Measurements from ENCODE around the gene TRPV5. TPM values are rescaled to one million over a fixed set of nuclear protein-coding genes. Genes with fewer than 3 reads are reported as not detected.
A peak's percentile ranks its signal among the peaks of the same experiment; 100 is the strongest.

TRPV5 gene
- total RNA-seq, 3 donors from 2014 or later = not detected

GRCh38 chr7:142890874-142891485, 42.6 kb downstream of the TRPV5 start:
- ATAC-seq (no peak), DNase-seq (no peak)
- no peaks in the 10 kb centered on the region for H3K4me1 ChIP-seq (ENCODE audit: low read depth)
- no peaks in the 10 kb centered on the region for H3K36me3 ChIP-seq (ENCODE audit: low read depth)
- intact Hi-C loops (cut with DNase I, micrococcal nuclease) = no loop called here
- H3K9me3 ChIP-seq = no peaks in the 10 kb centered on the region
- TF ChIP-seq CTCF (IDR thresholded peaks at IDR 0.05) = no peak
- H3K4me3 ChIP-seq = no peak overlapping the region

GRCh38 chr7:142889816-142890215, 43.7 kb downstream of the TRPV5 start:
- Histone ChIP-seq H3K36me3 (ENCODE audit: low read depth) (no peaks in the 10 kb centered on the region), H3K4me1 (ENCODE audit: low read depth) (no peaks in the 10 kb centered on the region), H3K9me3 (no peaks in the 10 kb centered on the region), H3K4me3 (no peak overlapping the region)
- DNase-seq (no peak), ATAC-seq (no peak)
- intact Hi-C loops (cut with DNase I, micrococcal nuclease) = no loop called here
- TF ChIP-seq CTCF (IDR thresholded peaks at IDR 0.05) = no peak

GRCh38 chr7:142887282-142888015, 46.1 kb downstream of the TRPV5 start:
- TF ChIP-seq CTCF (IDR thresholded peaks at IDR 0.05) = no peak
- H3K4me3 ChIP-seq = no peak overlapping the region
- no peak for ATAC-seq
- DNase-seq = no peak
- no peaks in the 10 kb centered on the region for H3K9me3 ChIP-seq
- H3K4me1 ChIP-seq (ENCODE audit: low read depth) = no peaks in the 10 kb centered on the region
- intact Hi-C loops (cut with DNase I, micrococcal nuclease) = no loop called here
- H3K36me3 ChIP-seq (ENCODE audit: low read depth) = no peaks in the 10 kb centered on the region

- H3K4me3 ChIP-seq = no peak overlapping the region
- DNase-seq = no peak
- no peaks in the 10 kb centered on the region for H3K4me1 ChIP-seq (ENCODE audit: low read depth)
- no peaks in the 10 kb centered on the region for H3K36me3 ChIP-seq (ENCODE audit: low read depth)
- intact Hi-C loops (cut with DNase I, micrococcal nuclease) = no loop called here
- no peak for TF ChIP-seq CTCF (IDR thresholded peaks at IDR 0.05)
- H3K9me3 ChIP-seq = no peaks in the 10 kb centered on the region
- no peak for ATAC-seq
These were observed 46.7 kb downstream of the TRPV5 start for GRCh38 chr7:142886866-142887265.

- ATAC-seq = peak; percentile 87
- intact Hi-C loops (cut with DNase I, micrococcal nuclease) = no loop called here
- H3K4me3 ChIP-seq = no peak within 1 kb of the TSS
These were observed 48.0 kb downstream of the TRPV5 start, which contains the start of gene TRPV6 for GRCh38 chr7:142885311-142886230. TSS of gene TRPV6 (minus strand) at chr7:142885745.

More at GRCh38 chr7:142885311-142886230, 48.0 kb downstream of the TRPV5 start, which contains the start of gene TRPV6:
- peak in 2 of 3 donors; percentile 62 to 67 for DNase-seq
- no peak for TF ChIP-seq CTCF (IDR thresholded peaks at IDR 0.05)
- no peaks in the 10 kb centered on the region for H3K36me3 ChIP-seq (ENCODE audit: low read depth)
- H3K4me1 ChIP-seq (ENCODE audit: low read depth) = no peaks in the 10 kb centered on the region
- no peaks in the 10 kb centered on the region for H3K9me3 ChIP-seq

Measured in mucosa of descending colon (tissue), 3 donors.